T-helper 1 cell (primary cell): Measurements from ENCODE around the gene BBS9.

Source experiments
- DNase-seq, 5 donors: peaks; one replicate each; pipeline ENCODE4 v3.0.0-alpha.2; 2012 to 2020

The BBS9 gene

DNA sequence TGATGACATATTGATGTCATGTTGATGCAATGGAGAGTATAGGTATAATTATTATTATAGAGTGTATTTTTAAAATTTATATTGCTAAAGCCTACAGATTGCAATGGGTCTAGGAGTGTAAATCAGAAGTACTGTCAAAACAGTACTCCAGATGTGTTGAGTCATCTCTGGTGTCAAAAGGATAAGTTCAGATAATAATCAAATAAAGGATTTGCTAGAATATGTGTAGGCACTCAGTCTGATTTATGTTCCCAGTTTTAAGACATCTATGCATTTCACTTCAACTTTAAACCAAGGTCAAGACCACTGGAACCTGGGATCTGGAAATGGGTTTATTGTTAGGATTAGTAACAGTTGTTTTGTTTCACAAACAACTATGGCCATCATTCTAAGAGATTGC lies 433.6 kb downstream of the BBS9 start:
- no peak for DNase-seq

- DNase-seq: no peak
Measured at GRCh38 chr7:33563651-33564050, 434.3 kb downstream of the BBS9 start.

GRCh38 chr7:33578166-33578565 lies 448.8 kb downstream of the BBS9 start:
- DNase-seq: no peak

DNA sequence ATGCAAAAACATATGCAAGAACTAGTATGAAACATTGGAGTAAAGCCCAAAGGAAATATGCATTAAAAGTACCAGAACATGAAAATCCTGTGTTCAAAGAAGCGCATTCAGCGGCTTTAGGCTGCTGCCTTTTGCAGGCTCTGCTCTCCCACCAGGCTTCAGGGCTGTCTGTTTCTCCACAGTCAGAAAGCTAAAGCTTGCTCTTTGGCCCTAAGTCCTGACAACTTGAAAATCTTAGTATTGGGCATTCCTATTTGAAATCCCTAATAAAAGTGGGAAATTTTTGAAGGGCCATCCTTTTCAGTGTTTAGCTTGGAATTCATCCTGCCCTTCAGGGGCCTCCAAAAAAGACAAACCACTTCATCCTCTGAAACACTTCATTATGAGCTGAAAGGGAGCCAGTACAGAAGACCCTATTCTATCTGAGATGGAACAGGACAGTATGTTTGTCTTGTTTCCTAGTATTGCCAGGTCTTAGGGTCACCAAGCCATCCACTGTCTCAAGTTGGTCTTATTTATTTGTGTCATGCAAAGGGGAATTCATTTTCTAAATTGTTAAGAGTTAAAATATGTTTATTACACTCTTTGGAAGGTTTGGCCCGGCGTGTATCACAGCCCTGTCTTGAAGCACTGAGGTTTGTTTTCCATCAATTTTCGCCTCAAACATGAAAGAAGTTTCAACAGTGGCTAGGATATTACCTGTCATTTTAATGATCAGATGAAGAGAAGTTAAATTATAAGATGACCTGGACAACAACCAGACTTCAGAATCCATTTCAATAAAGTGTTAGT lies 449.7 kb downstream of the BBS9 start:
- DNase-seq: no peak

DNA sequence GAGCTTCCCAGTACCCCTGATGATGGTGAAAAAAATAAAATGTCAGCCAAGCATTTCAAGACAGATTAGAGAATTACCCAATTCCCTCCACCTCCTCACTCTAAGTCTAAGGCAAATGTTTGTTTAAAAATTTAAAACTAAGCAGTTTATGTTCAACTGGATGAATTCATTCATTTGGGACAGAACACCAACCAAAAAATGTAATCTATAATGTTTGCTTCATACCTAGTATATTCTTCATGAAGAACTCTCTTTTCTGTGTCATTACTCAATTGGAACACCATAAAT lies 450.3 kb downstream of the BBS9 start:
- no peak for DNase-seq

DNA sequence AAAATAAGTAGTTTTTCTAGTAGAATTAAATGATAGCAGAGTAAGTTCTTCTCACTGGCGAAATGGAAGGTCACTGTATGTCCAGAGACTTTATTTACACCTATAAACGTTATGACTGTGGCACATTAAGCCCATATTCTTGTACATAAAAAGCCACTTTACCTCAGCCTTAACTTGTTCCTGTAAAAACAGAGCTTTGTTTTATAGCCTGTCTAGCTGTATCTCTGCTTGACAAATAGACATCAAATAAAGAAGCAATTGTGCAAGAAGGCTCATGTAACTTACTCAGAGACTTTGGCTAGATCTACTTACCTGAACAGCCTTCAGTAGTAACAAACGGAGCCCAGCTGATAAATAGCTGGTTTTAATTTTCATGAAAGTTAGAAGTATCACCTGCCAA lies 451.9 kb downstream of the BBS9 start:
- DNase-seq: no peak

GRCh38 chr7:33582104-33582503 lies 452.7 kb downstream of the BBS9 start:
- no peak for DNase-seq

GRCh38 chr7:33582533-33582932 lies 453.2 kb downstream of the BBS9 start:
- no peak for DNase-seq

GRCh38 chr7:33589911-33590310 lies 460.5 kb downstream of the BBS9 start:
- DNase-seq: no peak

GRCh38 chr7:33590916-33591315 lies 461.6 kb downstream of the BBS9 start:
- no peak for DNase-seq

DNA sequence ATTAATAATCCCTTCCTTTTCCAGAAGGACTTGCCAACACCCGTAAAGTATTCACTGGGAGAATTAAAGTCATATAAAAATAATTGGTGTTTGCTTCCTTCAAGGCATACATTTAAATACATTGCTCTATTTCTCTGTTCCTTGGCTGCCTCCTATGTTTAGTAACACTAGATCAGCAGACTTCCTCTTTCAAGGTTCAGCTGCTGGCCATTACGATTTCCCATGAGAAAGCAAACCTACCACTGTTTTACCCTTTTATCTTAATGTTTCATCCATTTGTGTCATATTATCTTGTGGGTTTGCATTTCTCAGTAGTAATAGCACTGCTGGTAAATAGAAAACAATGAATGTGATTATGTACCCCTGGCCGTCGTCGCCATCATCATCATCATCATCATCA lies 462.1 kb downstream of the BBS9 start:
- no peak for DNase-seq

GRCh38 chr7:33592718-33593117 lies 463.4 kb downstream of the BBS9 start:
- DNase-seq: no peak

DNA sequence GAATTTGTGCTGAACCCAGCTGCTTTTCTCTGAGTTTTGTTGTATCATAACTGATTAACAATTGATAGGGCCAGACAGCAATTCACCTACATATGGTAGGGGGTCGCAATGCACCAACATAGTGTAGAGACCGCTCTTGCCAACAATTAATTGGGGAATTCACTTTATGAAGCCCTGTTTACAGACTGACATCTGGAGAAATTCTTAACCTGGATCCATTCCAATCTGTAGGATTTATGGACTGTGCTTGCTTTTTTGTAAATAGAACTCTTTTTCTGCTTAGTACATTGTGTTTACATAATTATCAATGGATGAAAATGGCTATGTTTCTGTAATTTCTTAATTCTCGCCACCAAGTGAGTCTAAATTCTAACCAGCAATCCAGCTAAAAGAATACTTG lies 464.2 kb downstream of the BBS9 start:
- no peak for DNase-seq

- DNase-seq: no peak
Measured at GRCh38 chr7:33596686-33597085, 467.3 kb downstream of the BBS9 start.

- no peak for DNase-seq
Measured at GRCh38 chr7:33597181-33597580, 467.8 kb downstream of the BBS9 start.

DNA sequence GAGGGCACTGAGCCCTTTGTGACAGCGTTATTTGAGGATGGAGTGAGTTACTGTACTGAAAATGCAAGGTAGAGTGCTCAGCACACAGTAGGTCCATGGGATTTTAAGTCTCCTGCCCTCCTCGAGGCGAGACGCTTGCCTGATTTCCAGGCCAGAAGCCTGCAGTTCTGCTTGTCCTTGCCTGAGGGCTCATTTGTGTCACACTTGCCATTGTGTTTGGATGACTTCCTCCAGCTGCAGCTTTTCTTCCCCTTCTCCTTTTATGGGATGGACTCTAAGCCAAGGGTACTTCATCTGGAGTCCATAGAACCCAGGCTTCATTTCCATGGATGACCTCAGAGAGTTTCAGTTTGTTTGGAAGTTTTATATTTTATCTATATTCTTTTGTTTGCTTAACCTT lies 471.7 kb downstream of the BBS9 start:
- no peak for DNase-seq

GRCh38 chr7:33601884-33602283 lies 472.5 kb downstream of the BBS9 start:
- no peak for DNase-seq

- DNase-seq: no peak
Measured at GRCh38 chr7:33604056-33604455, 474.7 kb downstream of the BBS9 start.

- no peak for DNase-seq
Measured at GRCh38 chr7:33610918-33611317, 481.6 kb downstream of the BBS9 start.

DNA sequence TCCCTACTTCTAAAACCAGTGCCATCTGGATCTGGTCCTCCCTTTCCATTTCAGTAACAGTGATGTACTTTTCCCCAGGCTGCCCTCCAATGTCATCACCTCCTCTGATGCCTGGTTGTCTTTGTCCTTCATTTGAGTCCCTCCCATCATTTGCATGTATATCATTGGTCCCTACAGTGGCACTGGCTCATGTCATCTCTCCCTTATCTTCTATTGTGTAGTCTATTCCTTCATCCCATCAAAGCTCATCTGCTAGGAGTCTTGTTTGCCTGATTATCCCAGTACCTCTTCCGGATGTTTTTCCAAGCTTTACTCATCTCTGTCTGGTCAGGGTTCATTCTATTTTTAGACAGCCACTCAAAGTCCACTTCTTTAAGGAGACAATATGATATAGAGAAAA lies 483.1 kb downstream of the BBS9 start:
- no peak for DNase-seq

GRCh38 chr7:33614357-33615117 lies 485.2 kb downstream of the BBS9 start:
- DNase-seq: no peak

- DNase-seq: no peak
Measured at GRCh38 chr7:33616752-33617151, 487.4 kb downstream of the BBS9 start.

- DNase-seq: no peak
Measured at GRCh38 chr7:33619264-33619663, 489.9 kb downstream of the BBS9 start.

DNA sequence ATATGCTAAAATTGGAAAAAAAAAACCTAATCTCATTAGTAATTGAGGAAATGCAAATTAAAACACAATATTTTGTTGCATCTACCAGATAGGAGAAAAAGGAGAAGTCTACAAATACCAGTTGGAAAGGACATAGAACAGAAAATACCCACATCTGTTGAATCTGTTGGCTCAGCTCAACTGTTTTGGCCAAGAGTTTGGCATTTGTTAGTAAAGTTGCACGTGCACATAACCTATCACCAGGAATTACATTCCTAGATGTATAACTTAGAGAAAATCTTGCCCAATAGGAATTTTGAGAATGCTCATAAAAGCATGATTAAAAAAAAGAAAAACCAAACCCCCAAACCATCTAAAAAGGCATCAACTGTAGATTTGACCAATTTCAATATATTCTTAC lies 493.9 kb downstream of the BBS9 start:
- DNase-seq: no peak

GRCh38 chr7:33624215-33624614 lies 494.9 kb downstream of the BBS9 start:
- no peak for DNase-seq
